Hepatic stellate cell (primary cell): ENCODE measurements around the gene NLGN1.
"Not testable (repeated sequence)": the region's sequence is repeated elsewhere in the genome, so short reads cannot be mapped to it uniquely, and the experiment has no call there.

Experiments used
- DNase-seq: peaks from one replicate; pipeline ENCODE4 v3.0.0; 2011; ENCODE audit warnings: low spot score

Gene NLGN1

GRCh38 chr3:173567997-173568396, 170.5 kb downstream of the NLGN1 start:
- DNase-seq = no peak

DNA sequence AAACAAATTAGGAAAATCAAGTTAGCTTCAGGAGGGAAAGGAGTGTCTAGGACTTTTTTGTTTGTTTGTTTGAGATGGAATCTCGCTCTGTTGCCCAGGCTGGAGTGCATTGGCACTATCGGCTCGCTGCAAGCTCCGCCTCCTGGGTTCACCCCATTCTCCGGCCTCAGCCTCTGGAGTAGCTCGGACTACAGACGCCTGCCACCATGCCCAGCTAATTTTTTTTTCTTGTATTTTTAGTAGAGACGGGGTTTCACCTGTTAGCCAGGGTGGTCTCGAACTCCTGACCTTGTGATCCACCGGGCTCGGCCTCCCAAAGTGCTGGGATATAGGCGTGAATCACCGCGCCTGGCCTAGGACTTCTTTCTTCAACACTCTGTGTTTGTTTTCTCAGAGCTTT, 171.1 kb downstream of the NLGN1 start:
- no peak for DNase-seq

DNA sequence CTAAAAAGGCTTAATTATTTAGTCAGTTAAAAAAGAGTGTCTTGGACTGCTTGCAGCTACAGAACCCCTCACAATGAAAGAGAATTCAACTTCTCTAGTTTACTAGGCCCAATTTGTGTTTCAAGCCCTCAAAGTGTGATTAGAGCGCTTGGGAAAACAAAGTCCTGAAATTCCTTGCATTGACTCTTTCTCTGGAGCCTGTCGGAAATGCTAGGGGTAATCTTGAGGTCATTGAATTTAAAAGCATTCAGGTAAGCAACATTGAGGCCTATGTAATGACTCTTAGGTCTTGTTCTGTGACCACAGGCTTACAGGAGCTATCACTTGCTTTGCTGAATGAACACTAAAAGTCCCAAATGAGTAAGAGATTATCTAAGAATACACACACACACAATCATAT, 186.0 kb downstream of the NLGN1 start:
- DNase-seq = no peak

GRCh38 chr3:173584093-173584837, 186.7 kb downstream of the NLGN1 start:
- DNase-seq = peak; percentile 29

DNA sequence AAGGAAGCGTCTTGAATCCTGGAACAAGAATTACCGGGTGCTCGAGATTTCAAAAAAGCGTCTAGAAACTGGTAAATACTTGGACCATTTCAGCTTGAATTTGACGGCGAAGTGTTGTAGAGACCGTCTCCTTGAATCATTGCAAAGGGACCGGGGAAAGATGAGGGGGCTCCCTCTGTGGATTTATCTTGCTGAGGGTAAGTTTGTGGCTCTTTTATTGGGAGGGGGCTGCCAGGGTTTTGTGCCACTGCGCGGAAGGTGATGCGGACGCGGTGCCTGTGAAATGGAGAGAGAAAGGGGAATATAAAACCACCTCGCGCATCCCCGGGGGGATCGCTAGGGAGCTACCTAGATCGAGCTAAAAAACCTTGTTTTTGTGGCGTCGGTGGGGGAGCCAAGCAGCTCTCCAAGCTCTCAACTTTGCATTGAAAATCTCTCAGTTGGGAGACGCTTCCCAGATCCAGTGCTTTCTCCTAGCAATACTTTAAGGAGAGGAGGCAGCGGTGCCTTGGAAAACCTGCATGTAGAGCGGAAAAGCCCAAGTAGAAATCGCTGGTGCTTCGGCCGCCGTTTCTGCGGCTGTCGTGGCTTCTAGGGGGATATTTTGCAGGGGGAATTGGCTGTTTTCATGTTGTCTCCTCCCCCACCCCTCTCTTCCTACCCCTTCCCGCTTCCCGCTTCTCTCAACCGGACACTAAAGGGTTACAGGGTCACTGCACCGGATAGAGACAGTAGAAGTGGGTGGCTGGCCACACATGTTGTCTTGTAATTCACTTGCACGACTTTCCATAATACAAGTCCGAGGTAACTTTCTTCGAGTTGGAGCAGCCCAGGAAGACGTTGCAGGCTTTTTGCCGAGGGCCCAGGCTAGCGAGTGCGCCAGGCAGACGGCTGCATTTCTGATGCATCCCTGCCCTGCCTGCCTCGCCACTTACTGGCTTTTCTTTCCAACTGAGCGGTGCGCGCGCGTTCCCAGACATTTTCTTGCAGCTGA, 187.6 kb downstream of the NLGN1 start:
- DNase-seq = peak; percentile 24

- no peak for DNase-seq
These were observed 188.6 kb downstream of the NLGN1 start for GRCh38 chr3:173586166-173586565.

GRCh38 chr3:173587055-173587454, 189.5 kb downstream of the NLGN1 start:
- DNase-seq = no peak

- no peak for DNase-seq
These were observed 191.0 kb downstream of the NLGN1 start for GRCh38 chr3:173588556-173588955.

GRCh38 chr3:173589116-173589515, 191.6 kb downstream of the NLGN1 start:
- DNase-seq = no peak

GRCh38 chr3:173591401-173591800, 193.9 kb downstream of the NLGN1 start:
- DNase-seq = no peak

GRCh38 chr3:173594881-173595280, 197.3 kb downstream of the NLGN1 start:
- DNase-seq = not testable (repeated sequence)

DNA sequence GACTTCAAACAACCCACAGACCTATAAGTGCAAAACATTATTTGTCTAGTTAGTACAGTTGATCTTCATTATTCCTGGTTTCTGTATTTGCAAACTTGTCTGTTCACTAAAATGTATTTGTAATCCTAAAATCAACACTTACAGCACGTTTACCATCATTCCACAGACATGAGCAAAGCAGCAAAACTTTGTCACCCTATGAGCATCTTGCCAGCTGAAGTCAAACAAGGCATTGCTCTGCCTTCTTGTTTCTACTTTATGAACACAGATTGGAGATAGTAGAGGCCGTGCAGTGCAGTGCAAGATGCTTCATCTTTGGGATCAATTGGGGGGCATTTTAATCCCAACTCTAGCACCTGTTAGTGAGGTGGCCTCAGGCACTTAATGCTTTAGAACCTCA, 202.1 kb downstream of the NLGN1 start:
- DNase-seq = no peak

- DNase-seq = no peak
These were observed 217.0 kb downstream of the NLGN1 start for GRCh38 chr3:173614522-173614921.

GRCh38 chr3:173615661-173616060, 218.1 kb downstream of the NLGN1 start:
- no peak for DNase-seq

DNA sequence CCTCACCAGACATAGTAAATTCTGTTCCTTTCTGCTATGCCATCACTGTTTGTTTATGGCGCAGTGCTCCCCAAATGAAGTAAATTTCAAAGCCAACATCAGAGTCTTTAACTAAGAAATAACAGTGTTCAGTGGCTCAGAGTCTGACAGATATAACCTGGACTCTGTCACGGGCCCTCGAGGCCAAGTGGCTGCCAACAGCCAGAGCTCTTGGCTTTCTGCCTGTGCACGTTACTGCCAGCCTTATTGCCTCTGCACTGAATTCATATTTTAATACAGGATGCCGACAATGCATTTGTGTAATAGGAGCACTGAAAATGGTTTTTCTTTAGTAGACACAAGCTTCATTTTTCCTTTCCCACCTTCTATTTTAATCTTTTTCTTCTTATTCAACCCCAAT, 219.9 kb downstream of the NLGN1 start:
- DNase-seq = no peak

- no peak for DNase-seq
These were observed 220.6 kb downstream of the NLGN1 start for GRCh38 chr3:173618148-173618547.

- no peak for DNase-seq
These were observed 221.2 kb downstream of the NLGN1 start for GRCh38 chr3:173618703-173619102.

GRCh38 chr3:173622166-173622565, 224.6 kb downstream of the NLGN1 start:
- DNase-seq = no peak

DNA sequence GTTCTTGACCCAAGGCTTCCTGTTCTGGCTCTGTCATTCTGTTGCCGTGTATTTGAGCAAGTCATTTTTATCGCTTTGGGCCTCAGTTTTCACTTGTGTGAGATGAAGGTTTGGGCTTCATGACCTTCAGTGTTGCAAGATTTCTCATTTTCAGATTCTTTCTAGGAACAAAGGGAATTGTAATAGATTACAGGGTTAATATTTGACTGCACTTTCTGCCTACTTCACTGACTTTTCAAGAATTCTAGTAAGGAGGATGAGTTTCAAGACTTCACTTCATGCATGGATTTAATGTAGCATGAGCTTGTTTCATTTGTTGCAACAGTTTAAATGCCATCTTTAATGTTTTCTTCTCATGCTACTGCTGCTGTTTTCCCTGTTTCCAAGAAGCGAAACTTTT, 226.5 kb downstream of the NLGN1 start:
- no peak for DNase-seq

- DNase-seq = no peak
These were observed 233.3 kb downstream of the NLGN1 start for GRCh38 chr3:173630849-173631248.

DNA sequence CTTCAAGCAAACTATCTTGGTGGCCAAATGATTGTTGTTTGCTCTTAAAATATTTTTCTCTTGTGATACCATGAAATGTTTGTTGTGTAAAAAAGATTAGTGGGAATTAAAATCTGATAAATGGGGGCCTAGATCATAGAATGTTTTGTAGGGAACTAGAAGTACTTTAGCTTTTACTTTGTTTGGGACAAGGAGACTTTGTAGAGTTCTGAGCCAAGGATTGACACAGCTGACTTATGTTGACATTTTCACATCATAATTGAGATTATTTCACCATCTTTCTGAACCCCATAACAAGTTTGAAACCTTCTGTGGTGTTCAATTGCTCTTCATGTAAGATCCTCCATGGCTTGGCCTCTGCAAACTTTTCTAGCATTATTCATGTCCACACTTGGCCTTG, 235.4 kb downstream of the NLGN1 start:
- DNase-seq = no peak

DNA sequence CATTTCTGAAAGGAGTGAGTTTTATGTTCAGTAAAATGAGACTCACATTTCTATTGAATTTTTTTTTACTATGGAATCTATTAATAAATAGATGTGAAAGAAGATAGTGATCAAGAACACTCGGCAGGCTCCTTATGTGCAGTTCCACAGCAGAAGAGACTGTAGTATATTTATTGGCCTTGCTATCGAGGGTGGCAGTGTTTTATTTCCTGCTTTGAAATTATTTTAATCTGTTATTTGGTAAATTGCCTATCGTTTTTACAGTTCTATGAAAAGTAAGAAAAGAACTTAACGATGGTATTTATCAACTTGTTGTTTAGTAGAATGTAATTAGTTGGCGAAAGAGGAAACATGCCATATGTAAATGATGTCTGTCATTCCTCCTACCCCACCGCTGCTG, 238.3 kb downstream of the NLGN1 start:
- no peak for DNase-seq

GRCh38 chr3:173639098-173639497, 241.6 kb downstream of the NLGN1 start:
- DNase-seq = no peak
